IMR-90 (cell line): ENCODE results near the gene PIAS1. TPM values are rescaled to one million over a fixed set of nuclear protein-coding genes. Genes with fewer than 3 reads are reported as not detected.

Source experiments
- ATAC-seq: fragments of 200-7000 bp; cut with Tn5 transposase; 2 replicates; pipeline ENCODE4 v1.9.1; 2020; ENCODE audit warnings: low read depth, mild to moderate bottlenecking, moderate library complexity
- BruUV-seq: library from RNA; stranded (reverse); fragments of 400-500 nt; replicated peaks from 2 replicates; lab custom pipeline; 2021; lab: Mats Ljungman, UMichigan
- CTCF ChIA-PET: fragments of 300-600 bp; formaldehyde crosslinking; extraction: SDS; loops from one replicate; lab custom pipeline; 2021; ENCODE audit warnings: antibody characterized with exemption; lab: Yijun Ruan, JAX
- POLR2A ChIA-PET: fragments of 300-600 bp; sonication (Branson Sonifier 250); formaldehyde crosslinking; loops from one replicate; lab custom pipeline; 2022; ENCODE audit warnings: antibody characterized with exemption; ENCODE audit not compliant: unreplicated experiment; lab: Charles Lee
- DNase-seq: peaks from one replicate; pipeline ENCODE4 v3.0.0; 2013
- H2AFZ ChIP-seq: replicated peaks from 2 replicates; pipeline ENCODE3; 2013; ENCODE audit warnings: low read length, mild to moderate bottlenecking; ENCODE audit not compliant: poor library complexity
- H2AK5ac ChIP-seq: 2 replicates; pipeline ENCODE4 v1.6.1; 2013; ENCODE audit warnings: low read depth, low read length, inconsistent platforms
- H2AK9ac ChIP-seq: replicated peaks from 2 replicates; pipeline ENCODE3; 2013; ENCODE audit warnings: mild to moderate bottlenecking, low read depth, low read length, moderate library complexity; ENCODE audit not compliant: poor library complexity
- H2BK120ac ChIP-seq: 2 replicates; pipeline ENCODE4 v1.6.1; 2013; ENCODE audit warnings: low read depth, low read length, inconsistent platforms
- H2BK15ac ChIP-seq: 3 replicates; pipeline ENCODE4 v1.6.1; 2013; ENCODE audit warnings: low read depth, low read length, inconsistent platforms
- H2BK20ac ChIP-seq: 2 replicates; pipeline ENCODE4 v1.6.1; 2013; ENCODE audit warnings: low read depth, mild to moderate bottlenecking, inconsistent platforms, low read length, moderate library complexity
- H2BK5ac ChIP-seq: 2 replicates; pipeline ENCODE4 v1.6.1; 2013; ENCODE audit warnings: mild to moderate bottlenecking, low read depth, low read length, inconsistent platforms; ENCODE audit not compliant: poor library complexity, severe bottlenecking
- H3K14ac ChIP-seq: replicated peaks from 2 replicates; pipeline ENCODE4 v1.6.1; 2013; ENCODE audit warnings: low read depth, low read length, inconsistent platforms
- H3K18ac ChIP-seq: 2 replicates; pipeline ENCODE4 v1.6.1; 2013; ENCODE audit warnings: low read depth, low read length, control low read depth
- H3K23ac ChIP-seq: 2 replicates; pipeline ENCODE4 v1.6.1; 2013; ENCODE audit warnings: low read depth, low read length, inconsistent platforms
- H3K27ac ChIP-seq: 2 replicates; pipeline ENCODE4 v1.5.1; 2013; ENCODE audit warnings: mild to moderate bottlenecking, control low read depth, low read length; ENCODE audit not compliant: insufficient read depth
- H3K27me3 ChIP-seq: 2 replicates; pipeline ENCODE4 v1.6.1; 2013; ENCODE audit warnings: low read length; ENCODE audit not compliant: control insufficient read depth, insufficient read depth
- H3K36me3 ChIP-seq: 2 replicates; pipeline ENCODE4 v1.6.1; 2013; ENCODE audit warnings: low read length, mixed read lengths; ENCODE audit not compliant: control insufficient read depth, insufficient read depth
- H3K4ac ChIP-seq: 2 replicates; pipeline ENCODE4 v1.6.1; 2013; ENCODE audit warnings: low read depth, low read length, inconsistent platforms
- H3K4me1 ChIP-seq: 2 replicates; pipeline ENCODE4 v1.6.1; 2013; ENCODE audit warnings: low read length, mixed read lengths; ENCODE audit not compliant: control insufficient read depth, insufficient read depth
- H3K4me2 ChIP-seq: 2 replicates; pipeline ENCODE4 v1.6.1; 2013; ENCODE audit warnings: low read depth, mild to moderate bottlenecking, control low read depth, low read length, moderate library complexity
- H3K4me3 ChIP-seq: 2 replicates; pipeline ENCODE4 v1.5.1; 2013; ENCODE audit warnings: low read depth, mild to moderate bottlenecking, control low read depth, low read length, moderate library complexity; ENCODE audit not compliant: insufficient read depth
- H3K56ac ChIP-seq: 2 replicates; pipeline ENCODE4 v1.6.1; 2013; ENCODE audit warnings: low read length, inconsistent platforms; ENCODE audit not compliant: insufficient read depth; ENCODE audit errors: extremely low read depth
- H3K79me1 ChIP-seq, 2 experiments: 2 replicates each; pipeline ENCODE4 v1.6.1; 2013; ENCODE audit warnings: low read length in 2 of 2, inconsistent platforms in 1 of 2, low read depth in 1 of 2
- H3K9ac ChIP-seq: 2 replicates; pipeline ENCODE4 v1.6.1; 2013; ENCODE audit warnings: low read depth, low read length, control low read depth
- H3K9me1 ChIP-seq: 2 replicates; pipeline ENCODE4 v1.6.1; 2013; ENCODE audit warnings: low read length, inconsistent platforms; ENCODE audit not compliant: insufficient read depth
- H3K9me3 ChIP-seq: 2 replicates; pipeline ENCODE4 v1.6.1; 2013; ENCODE audit warnings: low read length; ENCODE audit not compliant: control insufficient read depth, insufficient read depth
- H4K20me1 ChIP-seq: 2 replicates; pipeline ENCODE4 v1.6.1; 2013; ENCODE audit warnings: low read length, inconsistent platforms; ENCODE audit not compliant: insufficient read depth
- H4K5ac ChIP-seq: 2 replicates; pipeline ENCODE4 v1.6.1; 2013; ENCODE audit warnings: mild to moderate bottlenecking, low read depth, low read length, control low read depth
- H4K8ac ChIP-seq, 2 experiments: 2 replicates each; pipeline ENCODE4 v1.6.1; 2013; ENCODE audit warnings: low read depth in 2 of 2, low read length in 2 of 2, control low read depth in 1 of 2, inconsistent platforms in 1 of 2
- H4K91ac ChIP-seq: 2 replicates; pipeline ENCODE4 v1.6.1; 2013; ENCODE audit warnings: low read depth, low read length, inconsistent platforms; ENCODE audit not compliant: insufficient read depth
- BHLHE40 ChIP-seq: fragments of 150-350 bp; IDR thresholded peaks from 2 replicates; pipeline ENCODE4 v1.6.1; 2016; ENCODE audit warnings: mild to moderate bottlenecking, low read depth, low read length
- CEBPB ChIP-seq: IDR thresholded peaks from 2 replicates; pipeline ENCODE4 v1.6.1; 2012; ENCODE audit warnings: low read depth, low read length, improper control_type of control experiment
- CHD1 ChIP-seq: IDR thresholded peaks from 2 replicates; pipeline ENCODE4 v1.6.1; 2012; ENCODE audit warnings: low read depth, low read length, improper control_type of control experiment
- FOS ChIP-seq: fragments of 150-350 bp; IDR thresholded peaks from 2 replicates; pipeline ENCODE4 v1.6.1; 2016; ENCODE audit warnings: low read depth, low read length
- MAFK ChIP-seq: IDR thresholded peaks from 2 replicates; pipeline ENCODE4 v1.6.1; 2012; ENCODE audit warnings: low read depth, low read length, improper control_type of control experiment
- MAZ ChIP-seq: IDR thresholded peaks from 2 replicates; pipeline ENCODE4 v1.6.1; 2012; ENCODE audit warnings: low read depth, mild to moderate bottlenecking, low read length, improper control_type of control experiment, moderate library complexity, borderline replicate concordance
- MXI1 ChIP-seq: IDR thresholded peaks from 2 replicates; pipeline ENCODE4 v1.6.1; 2012; ENCODE audit warnings: low read depth, mild to moderate bottlenecking, low read length, moderate library complexity, borderline replicate concordance
- NFE2L2 ChIP-seq: fragments of 150-350 bp; IDR thresholded peaks from 2 replicates; pipeline ENCODE4 v1.6.1; 2016; ENCODE audit warnings: low read depth, mild to moderate bottlenecking, low read length
- POLR2A ChIP-seq: IDR thresholded peaks from 2 replicates; pipeline ENCODE4 v1.6.1; 2012; ENCODE audit warnings: mild to moderate bottlenecking, low read depth, low read length
- RAD21 ChIP-seq: IDR thresholded peaks from 2 replicates; pipeline ENCODE4 v1.6.1; 2012; ENCODE audit warnings: low read length, improper control_type of control experiment
- RCOR1 ChIP-seq: IDR thresholded peaks from 2 replicates; pipeline ENCODE4 v1.6.1; 2012; ENCODE audit warnings: mild to moderate bottlenecking, low read length, improper control_type of control experiment; ENCODE audit not compliant: insufficient replicate concordance
- RFX5 ChIP-seq: IDR thresholded peaks from 2 replicates; pipeline ENCODE4 v1.8.0; 2012; ENCODE audit warnings: low read depth, mild to moderate bottlenecking, low read length, moderate library complexity
- SMC3 ChIP-seq: fragments of 150-350 bp; IDR thresholded peaks from 2 replicates; pipeline ENCODE4 v1.6.1; 2016; ENCODE audit warnings: low read depth, mild to moderate bottlenecking, antibody characterized with exemption, low read length, moderate library complexity
- WGBS, 2 experiments: methylation state at CpG; one replicate each; pipeline versions ENCODE4 v1.1.5 to v1.1.7; 2013; ENCODE audit warnings: missing lambda C conversion rate in 2 of 2; ENCODE audit not compliant: insufficient read length in 1 of 2; ENCODE audit errors: extremely low coverage in 2 of 2; 5-methylcytosine and 5-hydroxymethylcytosine counted together
- dilution Hi-C: fragments of 300-500 bp; cut with HindIII; formaldehyde crosslinking; loops from one replicate; pipeline ENCODE4 v1.14.3; 2018; ENCODE audit warnings: low sequenced_read_pairs; ENCODE audit not compliant: unreplicated experiment
- in situ Hi-C: fragments of 300-500 bp; cut with MboI; formaldehyde crosslinking; loops from 3 replicates; pipeline ENCODE4 v1.14.3; 2019; ENCODE audit warnings: low sequenced_read_pairs, inconsistent platforms, mixed read lengths
- intact Hi-C: fragments of 100-400 bp; cut with micrococcal nuclease; formaldehyde crosslinking; loops from 2 replicates; pipeline ENCODE4 v1.10.0; 2022
- polyA plus RNA-seq, 3 experiments: library from polyadenylated mRNA; depleted of rRNA; stranded (reverse); fragments of >200 nt; gene quantifications; 2 replicates each; pipeline ENCODE4 v1.2.3, GENCODE V29; 2012; ENCODE audit warnings: low replicate concordance in 1 of 3
- total RNA-seq: library from RNA; depleted of rRNA; stranded (reverse); fragments of >200 nt; gene quantifications from 2 replicates; pipeline ENCODE4 v1.2.3, GENCODE V29; 2012
- TF ChIP-seq, protein P1 (sequence below): fragments of 150-350 bp; IDR thresholded peaks from 2 replicates; pipeline ENCODE4 v1.6.1; 2017; ENCODE audit warnings: mild to moderate bottlenecking, antibody characterized with exemption, low read length, low read depth
- TF ChIP-seq, protein P2 (sequence below): fragments of 150-350 bp; IDR thresholded peaks from 2 replicates; pipeline ENCODE4 v1.6.1; 2016; ENCODE audit warnings: low read depth, mild to moderate bottlenecking, low read length, moderate library complexity, borderline replicate concordance

PIAS1 gene
- total and polyA plus RNA-seq, 2 of the 4 experiments (the other 2 are of a cell fraction) = 20.0 to 63.6 TPM

DNA sequence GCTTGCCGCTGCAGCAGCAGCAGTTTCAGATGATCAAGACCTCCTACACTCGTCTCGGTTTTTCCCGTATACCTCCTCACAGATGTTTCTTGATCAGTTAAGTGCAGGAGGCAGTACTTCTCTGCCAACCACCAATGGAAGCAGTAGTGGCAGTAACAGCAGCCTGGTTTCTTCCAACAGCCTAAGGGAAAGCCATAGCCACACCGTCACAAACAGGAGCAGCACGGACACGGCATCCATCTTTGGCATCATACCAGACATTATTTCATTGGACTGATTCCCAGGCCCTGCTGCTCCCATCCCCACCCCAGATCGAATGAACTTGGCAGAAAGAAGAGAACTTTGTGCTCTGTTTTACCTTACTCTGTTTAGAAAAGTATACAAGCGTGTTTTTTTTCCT lies 133.4 kb downstream of the PIAS1 start:
- dilution Hi-C loops = no loop called here
- peak overlapping the region; percentile 68; the same call in 1 of the 2 replicates for H3K27ac ChIP-seq
- peak overlapping the region; percentile 64 for H2BK5ac ChIP-seq
- H3K56ac ChIP-seq = no peak overlapping the region
- POLR2A ChIA-PET = no interaction called here
- no TSS peak for BruUV-seq
- peak overlapping the region; percentile 42; the same call in 1 of the 2 replicates for H3K9ac ChIP-seq
- peak; percentile 88 for DNase-seq
- H3K9me1 ChIP-seq = peaks cover 6% of the 10 kb centered on the region
- peak; percentile 80 for ATAC-seq
- H2BK20ac ChIP-seq = no peak overlapping the region
- peak overlapping the region; percentile 30; the same call in 1 of the 2 replicates for H3K18ac ChIP-seq
- H2BK120ac ChIP-seq = no peak overlapping the region
- peaks cover 11% of the 10 kb centered on the region; the same call in 1 of the 2 replicates for H4K20me1 ChIP-seq
- no peaks in the 10 kb centered on the region for H3K27me3 ChIP-seq
- peaks cover 11% of the 10 kb centered on the region for H3K36me3 ChIP-seq
- intact Hi-C loops = loop anchor here (1.0 kb wide), 1 partner anchor 324 kb away; no protein-coding TSS in a partner anchor
- H4K5ac ChIP-seq = no peak overlapping the region
- no peaks in the 10 kb centered on the region for H3K9me3 ChIP-seq
- H3K79me1 ChIP-seq = peaks cover 0 to 22% of the 10 kb centered on the region in 2 experiments; a peak in 2 of 4 replicates
- H4K91ac ChIP-seq = no peak overlapping the region
- peak overlapping the region; percentile 10; the same call in 1 of the 2 replicates for H2AK5ac ChIP-seq
- no peak overlapping the region; the same call in 1 of the 2 replicates for H3K14ac ChIP-seq
- no peak overlapping the region for H3K23ac ChIP-seq
- H3K4me2 ChIP-seq = peak overlapping the region; percentile 72
- H4K8ac ChIP-seq = peak overlapping the region in 1 of 2 experiments; percentile 48; a peak in 1 of 4 replicates
- peaks cover 11% of the 10 kb centered on the region for H3K4me1 ChIP-seq
- TF ChIP-seq MAZ = no peak
- TF ChIP-seq CHD1 = no peak
- no peak for TF ChIP-seq RFX5
- no peak for TF ChIP-seq FOS
- no peak for TF ChIP-seq POLR2A
- no peak for TF ChIP-seq BHLHE40
- no peak for TF ChIP-seq RAD21
- TF ChIP-seq RCOR1 = no peak
- no peak for TF ChIP-seq MXI1
- no peak for TF ChIP-seq NFE2L2
- TF ChIP-seq, protein P1, sequence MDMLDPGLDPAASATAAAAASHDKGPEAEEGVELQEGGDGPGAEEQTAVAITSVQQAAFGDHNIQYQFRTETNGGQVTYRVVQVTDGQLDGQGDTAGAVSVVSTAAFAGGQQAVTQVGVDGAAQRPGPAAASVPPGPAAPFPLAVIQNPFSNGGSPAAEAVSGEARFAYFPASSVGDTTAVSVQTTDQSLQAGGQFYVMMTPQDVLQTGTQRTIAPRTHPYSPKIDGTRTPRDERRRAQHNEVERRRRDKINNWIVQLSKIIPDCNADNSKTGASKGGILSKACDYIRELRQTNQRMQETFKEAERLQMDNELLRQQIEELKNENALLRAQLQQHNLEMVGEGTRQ = no peak
- TF ChIP-seq, protein P2, sequence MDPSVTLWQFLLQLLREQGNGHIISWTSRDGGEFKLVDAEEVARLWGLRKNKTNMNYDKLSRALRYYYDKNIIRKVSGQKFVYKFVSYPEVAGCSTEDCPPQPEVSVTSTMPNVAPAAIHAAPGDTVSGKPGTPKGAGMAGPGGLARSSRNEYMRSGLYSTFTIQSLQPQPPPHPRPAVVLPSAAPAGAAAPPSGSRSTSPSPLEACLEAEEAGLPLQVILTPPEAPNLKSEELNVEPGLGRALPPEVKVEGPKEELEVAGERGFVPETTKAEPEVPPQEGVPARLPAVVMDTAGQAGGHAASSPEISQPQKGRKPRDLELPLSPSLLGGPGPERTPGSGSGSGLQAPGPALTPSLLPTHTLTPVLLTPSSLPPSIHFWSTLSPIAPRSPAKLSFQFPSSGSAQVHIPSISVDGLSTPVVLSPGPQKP = no peak
- no peak for TF ChIP-seq SMC3
- no peak for TF ChIP-seq MAFK
- no peak for TF ChIP-seq CEBPB
- CTCF ChIA-PET = no interaction called here
- no peak overlapping the region for H3K4me3 ChIP-seq
- WGBS, 2 experiments = 30% methylated on average over 2 of the region's 9 CpGs; no CpG with 5 or more reads in 1 of the 2 experiments
- in situ Hi-C loops = no loop called here
- no peak overlapping the region for H2BK15ac ChIP-seq
- H2AFZ ChIP-seq = peak overlapping the region; percentile 76
- peak overlapping the region; percentile 31 for H2AK9ac ChIP-seq
- peak overlapping the region; percentile 59 for H3K4ac ChIP-seq
